NOMO-1 treated with dmso at 0.1 percent for 144 hours (cell line): ENCODE measurements around the gene ERC1.

Experiments
- DNase-seq: peaks from one replicate; lab custom pipeline; 2025; ENCODE audit not compliant: unreplicated experiment; lab: John Stamatoyannopoulos, UW

Gene ERC1

GRCh38 chr12:990661-991349 is at the start of gene ERC1:
Gene ERC1, plus strand, starts transcription at chr12:991223. Its CDS starts 36,681 bp downstream, at chr12:1027904.
- DNase-seq = peak; percentile 77

GRCh38 chr12:943051-943450 is 48.0 kb upstream of the ERC1 start:
- no peak for DNase-seq

GRCh38 chr12:944211-944610 is 46.8 kb upstream of the ERC1 start:
- DNase-seq = no peak

GRCh38 chr12:946212-946611 is 44.8 kb upstream of the ERC1 start:
- DNase-seq = no peak

GRCh38 chr12:946631-947030 is 44.4 kb upstream of the ERC1 start:
- no peak for DNase-seq

- DNase-seq = no peak
Measured at GRCh38 chr12:948238-948637, 42.8 kb upstream of the ERC1 start.

GRCh38 chr12:949453-950191 is 41.4 kb upstream of the ERC1 start, which contains the start of gene RAD52:
Gene RAD52, minus strand, starts transcription at chr12:949694. Its CDS starts 16,636 bp downstream, at chr12:933058.
- DNase-seq = peak; percentile 99

GRCh38 chr12:951176-951575 is 39.8 kb upstream of the ERC1 start:
- no peak for DNase-seq

GRCh38 chr12:953776-954175 is 37.2 kb upstream of the ERC1 start:
- no peak for DNase-seq

GRCh38 chr12:954741-955140 is 36.3 kb upstream of the ERC1 start:
- DNase-seq = no peak

- DNase-seq = no peak
Measured at GRCh38 chr12:955939-956338, 35.1 kb upstream of the ERC1 start.

- no peak for DNase-seq
Measured at GRCh38 chr12:958588-959123, 32.4 kb upstream of the ERC1 start.

- DNase-seq = peak; percentile 35
Measured at GRCh38 chr12:966724-967123, 24.3 kb upstream of the ERC1 start.

GRCh38 chr12:967641-968040 is 23.4 kb upstream of the ERC1 start:
- DNase-seq = no peak

- DNase-seq = no peak
Measured at GRCh38 chr12:968545-968944, 22.5 kb upstream of the ERC1 start.

GRCh38 chr12:969821-970220 is 21.2 kb upstream of the ERC1 start:
- no peak for DNase-seq

GRCh38 chr12:971991-972390 is 19.0 kb upstream of the ERC1 start:
- DNase-seq = no peak

- no peak for DNase-seq
Measured at GRCh38 chr12:974271-974862, 16.7 kb upstream of the ERC1 start.

- DNase-seq = no peak
Measured at GRCh38 chr12:976644-977043, 14.4 kb upstream of the ERC1 start.

GRCh38 chr12:977156-977555 is 13.9 kb upstream of the ERC1 start:
- DNase-seq = no peak

- no peak for DNase-seq
Measured at GRCh38 chr12:979349-979748, 11.7 kb upstream of the ERC1 start.
